ENCODE measurements around the gene MSANTD1.

DNA sequence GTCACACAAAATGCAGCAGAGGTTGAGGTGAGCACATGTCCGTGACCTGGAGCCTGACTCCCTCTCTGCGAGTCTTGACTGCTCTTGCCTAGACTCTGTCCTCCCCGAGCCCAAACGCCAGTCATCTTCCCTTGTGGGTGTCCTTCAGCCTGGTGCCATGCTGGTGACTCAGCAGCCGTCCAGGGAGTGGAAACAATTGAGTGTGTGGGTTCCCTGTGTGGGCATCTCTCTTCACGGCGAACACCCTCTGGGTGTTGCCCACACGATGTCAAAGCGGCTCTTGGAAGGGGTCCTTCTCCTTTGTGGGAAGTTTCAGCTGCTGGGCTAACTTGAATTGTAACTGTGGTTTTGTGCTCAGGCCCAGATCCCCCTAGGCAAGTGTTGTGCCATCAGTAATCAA is 17.5 kb upstream of the MSANTD1 start:
- no peak for TF ChIP-seq POLR2A (IDR thresholded peaks at IDR 0.05)
- no peak for TF ChIP-seq POLR2AphosphoS5 (IDR thresholded peaks at IDR 0.05)

Data from suprapubic skin (tissue), 4 donors.